HG03159 (cell line): ENCODE results near the gene GPR37L1.

Source experiments
- ATAC-seq: cut with Tn5 transposase; IDR thresholded peaks from one replicate; pipeline ENCODE4 v1.9.1; 2021; ENCODE audit warnings: mild to moderate bottlenecking, moderate library complexity; ENCODE audit not compliant: unreplicated experiment

The GPR37L1 gene, protein sequence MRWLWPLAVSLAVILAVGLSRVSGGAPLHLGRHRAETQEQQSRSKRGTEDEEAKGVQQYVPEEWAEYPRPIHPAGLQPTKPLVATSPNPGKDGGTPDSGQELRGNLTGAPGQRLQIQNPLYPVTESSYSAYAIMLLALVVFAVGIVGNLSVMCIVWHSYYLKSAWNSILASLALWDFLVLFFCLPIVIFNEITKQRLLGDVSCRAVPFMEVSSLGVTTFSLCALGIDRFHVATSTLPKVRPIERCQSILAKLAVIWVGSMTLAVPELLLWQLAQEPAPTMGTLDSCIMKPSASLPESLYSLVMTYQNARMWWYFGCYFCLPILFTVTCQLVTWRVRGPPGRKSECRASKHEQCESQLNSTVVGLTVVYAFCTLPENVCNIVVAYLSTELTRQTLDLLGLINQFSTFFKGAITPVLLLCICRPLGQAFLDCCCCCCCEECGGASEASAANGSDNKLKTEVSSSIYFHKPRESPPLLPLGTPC

DNA sequence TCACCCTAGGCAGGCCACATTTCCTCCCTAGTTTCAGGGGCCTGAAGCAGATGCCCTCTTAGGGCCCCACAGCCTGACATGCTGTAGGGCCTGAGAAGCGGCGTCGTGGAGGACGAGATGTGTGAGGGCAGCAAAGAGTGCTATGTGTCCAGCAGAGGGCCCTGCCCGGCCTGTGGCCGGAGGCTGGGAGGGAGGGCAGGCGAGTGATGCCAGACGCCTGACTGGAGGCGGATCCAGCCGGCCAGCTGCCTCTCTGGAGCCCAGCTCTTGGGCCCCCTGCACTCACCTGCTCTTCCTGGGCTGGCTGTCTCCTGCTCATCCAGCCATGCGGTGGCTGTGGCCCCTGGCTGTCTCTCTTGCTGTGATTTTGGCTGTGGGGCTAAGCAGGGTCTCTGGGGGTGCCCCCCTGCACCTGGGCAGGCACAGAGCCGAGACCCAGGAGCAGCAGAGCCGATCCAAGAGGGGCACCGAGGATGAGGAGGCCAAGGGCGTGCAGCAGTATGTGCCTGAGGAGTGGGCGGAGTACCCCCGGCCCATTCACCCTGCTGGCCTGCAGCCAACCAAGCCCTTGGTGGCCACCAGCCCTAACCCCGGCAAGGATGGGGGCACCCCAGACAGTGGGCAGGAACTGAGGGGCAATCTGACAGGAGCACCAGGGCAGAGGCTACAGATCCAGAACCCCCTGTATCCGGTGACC is at the start of gene GPR37L1:
GPR37L1 (plus strand) TSS at position 279 of the 697 bp plus-strand sequence; CDS start at position 326, 47 bp downstream.
- ATAC-seq, result no peak

DNA sequence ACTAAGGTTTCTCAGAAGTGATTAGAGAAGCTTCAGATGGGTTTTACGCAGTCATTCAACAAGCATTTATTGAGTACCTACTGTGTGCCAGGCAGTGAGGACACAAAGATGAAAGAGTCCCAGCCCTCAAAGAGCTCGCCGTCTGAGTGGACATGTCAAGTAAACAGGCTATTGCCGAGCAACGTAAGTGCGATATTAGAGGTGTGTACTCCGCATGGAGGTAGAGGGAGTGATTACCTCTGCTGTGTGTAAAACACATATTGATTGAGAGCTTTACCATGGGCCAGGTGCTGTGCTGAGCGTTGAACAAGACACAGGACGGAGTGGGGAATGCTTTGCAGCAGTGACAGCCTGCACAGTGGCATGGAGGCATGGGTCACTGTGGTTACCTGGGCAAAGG is 49.5 kb upstream of the GPR37L1 start:
- ATAC-seq, result no peak

DNA sequence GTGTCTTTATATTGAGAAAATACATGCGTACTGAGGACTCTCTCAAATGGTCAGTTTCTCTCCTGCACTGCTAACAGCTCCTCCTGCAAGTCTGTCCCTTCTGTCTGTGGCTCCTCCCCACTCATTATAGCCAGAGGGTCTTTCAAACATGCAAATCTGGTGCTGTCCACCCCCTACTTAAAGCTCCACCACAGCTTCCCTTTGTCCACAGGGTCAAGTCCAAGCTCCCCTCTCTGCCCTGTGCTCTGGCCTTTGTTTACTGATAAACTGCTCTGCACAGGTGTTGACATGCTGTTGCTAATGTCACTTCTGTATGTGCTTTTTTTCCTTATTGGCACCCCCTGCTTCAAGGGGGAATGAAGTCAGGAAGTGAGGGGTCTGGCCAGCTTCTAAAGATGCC is 47.7 kb upstream of the GPR37L1 start:
- no peak for ATAC-seq

DNA sequence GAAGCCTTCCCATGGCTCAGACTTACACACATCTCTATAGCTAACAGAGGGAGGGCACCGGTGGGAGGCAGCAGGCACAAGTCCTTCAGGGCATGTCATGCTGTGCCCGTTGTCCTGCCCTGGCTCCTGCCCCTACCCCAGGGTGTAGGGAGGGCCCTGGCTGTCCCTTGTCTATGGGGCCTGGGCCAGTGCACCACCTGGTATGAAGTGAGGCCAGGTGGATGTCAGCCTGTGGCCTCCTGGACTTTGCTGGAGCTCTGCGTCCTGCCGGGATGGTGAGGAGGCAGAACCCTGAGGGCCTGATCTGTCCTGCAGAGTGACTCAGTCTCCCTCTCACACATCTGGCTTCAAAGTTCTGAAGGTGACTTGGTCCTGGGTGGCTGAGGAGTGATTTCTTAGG is 47.3 kb upstream of the GPR37L1 start:
- no peak for ATAC-seq

DNA sequence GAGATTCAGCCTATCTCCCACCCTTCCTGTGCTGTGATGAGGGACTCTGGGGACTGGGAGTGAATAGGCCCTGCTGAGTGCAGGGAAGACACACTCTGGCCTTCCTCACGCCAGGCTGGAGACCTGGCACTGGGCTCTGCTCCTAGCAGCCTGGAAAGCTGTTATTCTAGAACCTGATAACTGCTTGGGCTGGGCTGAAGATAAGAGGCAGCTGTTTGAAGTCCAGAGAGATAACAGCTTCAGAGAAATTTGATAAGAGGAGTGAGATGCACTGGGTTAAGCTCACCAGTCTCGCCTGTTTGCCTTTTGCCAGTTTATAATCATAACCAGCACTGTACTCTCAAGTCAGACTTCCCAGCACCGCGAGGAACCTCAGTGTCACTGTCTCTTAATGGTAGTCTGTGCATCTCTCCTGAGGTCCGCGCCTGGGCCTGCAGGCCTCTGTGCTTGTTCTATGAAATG is 46.6 kb upstream of the GPR37L1 start:
- ATAC-seq, result no peak

DNA sequence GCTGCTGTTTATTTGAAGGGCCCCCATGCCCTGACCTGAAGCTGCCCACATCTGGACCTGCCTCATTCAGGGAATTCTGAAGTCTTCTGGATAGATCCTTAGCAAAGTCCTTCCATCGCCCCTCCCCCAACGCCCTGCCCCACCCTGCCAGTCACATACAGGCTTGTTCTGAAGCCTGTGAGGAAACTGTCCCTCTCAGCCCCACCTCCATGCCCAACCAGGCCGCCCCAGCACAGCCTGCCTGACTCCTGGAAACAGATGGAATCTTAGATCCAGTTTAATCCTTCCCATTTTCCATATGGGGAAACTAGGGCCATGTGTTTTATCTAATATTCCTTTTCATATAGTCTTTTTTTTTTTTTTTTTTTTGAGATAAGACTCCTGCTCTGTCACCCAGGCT is 44.5 kb upstream of the GPR37L1 start:
- no peak for ATAC-seq

DNA sequence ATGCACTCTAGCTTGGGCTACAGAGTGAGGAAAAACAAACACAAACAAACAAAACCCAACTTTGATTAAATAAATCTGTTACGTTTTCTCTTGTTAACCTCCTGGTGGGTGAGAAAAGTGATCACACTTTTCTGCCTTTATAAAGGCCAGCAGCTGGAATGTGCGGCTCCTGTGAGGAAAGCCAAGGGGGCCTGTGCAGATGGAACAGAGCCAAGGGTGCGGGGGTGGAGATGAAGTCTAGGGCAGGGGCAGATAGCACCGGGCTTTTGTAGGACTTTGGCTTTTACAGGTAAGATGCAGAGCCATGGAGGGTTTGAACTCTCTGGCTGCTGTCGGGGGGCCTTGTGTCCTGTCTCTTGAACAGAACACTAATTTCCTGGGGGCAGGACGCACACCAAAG is 40.7 kb upstream of the GPR37L1 start:
- no peak for ATAC-seq

DNA sequence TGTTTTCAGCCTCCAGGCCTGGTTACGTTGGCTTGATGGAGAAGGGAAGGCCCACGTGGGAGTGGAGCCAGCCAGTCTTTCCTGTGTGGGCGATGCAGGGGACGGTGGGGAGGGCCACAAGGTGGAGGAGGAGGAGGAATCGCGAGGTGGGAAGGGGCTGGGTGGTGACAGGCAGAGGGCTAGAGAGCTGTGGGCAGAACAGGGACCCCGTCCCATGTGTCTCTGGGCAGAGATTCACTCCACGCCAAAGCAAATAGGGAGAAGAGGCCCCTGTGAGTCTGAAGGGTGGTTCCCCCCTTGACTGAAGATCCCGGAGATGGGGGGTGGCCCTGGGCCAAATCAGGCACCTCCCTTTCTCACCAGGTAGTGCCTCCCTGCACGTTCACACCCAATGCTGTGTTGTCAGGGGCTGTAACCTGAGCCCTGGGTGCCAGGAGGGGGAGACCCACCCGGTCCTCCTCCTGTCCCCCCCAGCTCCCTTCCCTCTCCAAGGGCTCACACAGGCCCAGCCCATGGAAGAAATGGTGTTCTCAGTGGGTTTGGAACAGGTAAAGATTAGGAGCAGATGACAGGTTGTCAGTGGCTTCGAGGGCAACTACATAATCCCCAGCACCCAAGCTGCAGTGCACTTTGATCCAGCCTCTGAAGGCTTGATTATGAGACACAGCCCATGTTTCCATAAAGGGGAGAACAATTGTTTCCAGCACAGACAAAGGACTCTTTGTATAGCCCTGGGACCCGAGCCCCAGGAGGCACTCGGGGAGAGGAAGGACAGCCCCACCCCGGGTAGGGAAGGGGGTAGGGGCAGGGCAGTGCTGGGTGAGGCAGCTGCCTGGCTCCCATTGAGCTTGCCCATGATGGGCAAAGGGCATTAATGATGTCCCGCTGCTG is 37.7 kb upstream of the GPR37L1 start:
- no peak for ATAC-seq

DNA sequence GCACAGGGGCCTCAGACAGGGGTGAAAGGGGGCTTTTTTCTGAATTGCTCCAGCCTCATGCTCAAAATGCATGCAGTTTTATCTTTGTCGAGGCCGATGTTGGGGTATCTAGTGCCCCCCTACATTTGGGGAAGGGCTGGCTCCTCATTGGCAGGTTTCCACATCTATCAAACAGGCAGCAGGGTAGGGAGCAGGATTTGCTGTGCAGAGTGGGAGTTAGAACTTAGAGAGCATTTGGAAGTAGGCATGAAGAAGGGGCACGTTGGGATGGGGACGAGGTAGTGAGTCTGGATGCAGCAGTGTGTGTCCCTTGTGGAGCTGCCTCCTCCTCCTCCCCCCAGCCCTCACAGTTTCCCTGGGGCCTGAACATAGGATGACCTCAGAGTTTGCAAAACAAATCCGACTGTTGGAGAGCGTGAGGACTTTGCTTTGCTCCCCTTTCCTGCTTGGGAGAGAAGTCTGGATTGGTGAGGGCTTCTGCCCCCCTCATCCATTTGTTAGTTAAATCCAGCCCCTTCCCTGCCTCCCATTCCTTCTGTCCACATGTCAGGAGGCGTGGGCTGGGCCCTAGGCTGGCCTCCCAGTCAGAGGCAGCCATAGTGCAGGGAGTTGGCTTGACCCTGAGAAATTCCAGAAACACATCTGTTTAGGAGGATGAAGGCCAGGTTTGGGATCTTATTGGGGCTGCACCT is 36.9 kb upstream of the GPR37L1 start:
- no peak for ATAC-seq

DNA sequence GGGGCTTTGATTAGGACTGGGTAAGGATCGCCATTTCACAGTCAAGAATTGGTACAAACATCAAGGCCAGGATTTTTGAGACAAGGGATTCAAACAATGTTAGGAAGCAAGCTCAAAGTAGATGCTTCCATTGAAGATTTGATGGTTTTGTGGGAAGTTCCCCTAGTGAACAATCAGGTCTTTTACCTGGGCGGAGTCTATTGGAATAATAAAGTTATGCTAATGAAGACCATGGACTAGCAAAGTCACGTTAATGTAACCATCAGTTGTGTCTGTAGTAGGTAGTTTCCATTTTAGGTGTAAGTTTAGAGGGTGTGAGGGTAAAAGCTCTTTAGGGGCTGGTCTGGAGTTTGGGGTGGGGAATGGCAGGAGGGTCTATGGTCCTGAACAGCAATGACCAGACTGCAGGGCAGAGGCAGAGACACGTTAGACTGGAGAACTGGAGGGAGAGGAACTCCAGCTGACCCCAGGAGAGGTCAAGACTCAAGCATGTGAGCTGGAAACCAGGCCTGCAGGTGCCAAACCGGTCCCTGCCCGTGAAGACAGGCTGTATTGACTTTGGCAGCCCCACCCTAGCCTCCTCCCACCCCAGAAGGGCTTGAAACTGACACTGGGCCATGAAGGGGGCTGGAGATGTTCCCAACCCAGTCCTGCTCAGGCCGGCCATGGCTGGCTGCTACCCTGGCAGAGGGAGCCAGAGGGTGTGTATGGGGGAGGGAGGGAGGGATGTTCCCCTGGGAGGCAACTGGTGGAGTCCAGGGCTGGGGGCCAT is 36.0 kb upstream of the GPR37L1 start:
- ATAC-seq, result no peak

DNA sequence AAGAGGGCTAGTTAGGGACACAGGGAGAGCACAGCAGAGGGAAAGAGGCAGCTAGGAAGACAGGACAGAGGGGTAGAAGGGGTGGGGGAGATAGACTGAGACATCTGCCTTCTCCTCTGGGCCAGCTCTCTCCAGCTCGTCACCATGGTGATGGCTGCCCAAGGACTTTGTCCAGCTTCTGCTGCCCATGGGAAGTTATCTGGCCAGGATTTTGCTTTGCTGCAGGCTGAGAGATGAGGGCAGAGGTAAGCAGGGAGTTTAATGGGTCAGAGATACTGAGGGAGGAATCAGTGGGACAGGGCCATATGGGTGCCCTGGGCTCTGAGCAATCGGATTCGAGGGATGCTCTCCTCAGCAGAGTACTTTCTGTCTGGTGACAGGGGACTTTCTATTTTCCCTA is 34.5 kb upstream of the GPR37L1 start:
- no peak for ATAC-seq

DNA sequence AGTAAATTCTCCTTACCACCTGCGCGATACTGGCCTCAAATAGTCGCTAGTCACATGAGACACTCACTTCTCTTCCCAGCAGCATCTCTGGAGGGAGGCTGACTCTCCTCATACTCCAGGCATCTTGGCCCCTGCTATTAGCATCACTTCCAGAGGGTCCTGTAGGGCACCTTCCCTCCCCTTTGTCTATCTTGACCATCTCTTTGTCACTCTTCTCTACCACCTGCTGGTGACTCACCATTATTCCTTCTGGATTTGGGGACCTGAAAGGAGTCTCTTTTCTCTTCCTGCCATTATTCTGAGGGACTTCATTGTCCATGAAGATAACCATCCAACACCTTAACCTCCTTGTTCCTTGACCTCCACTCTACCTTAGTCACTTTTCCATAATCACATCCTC is 31.7 kb upstream of the GPR37L1 start:
- no peak for ATAC-seq

DNA sequence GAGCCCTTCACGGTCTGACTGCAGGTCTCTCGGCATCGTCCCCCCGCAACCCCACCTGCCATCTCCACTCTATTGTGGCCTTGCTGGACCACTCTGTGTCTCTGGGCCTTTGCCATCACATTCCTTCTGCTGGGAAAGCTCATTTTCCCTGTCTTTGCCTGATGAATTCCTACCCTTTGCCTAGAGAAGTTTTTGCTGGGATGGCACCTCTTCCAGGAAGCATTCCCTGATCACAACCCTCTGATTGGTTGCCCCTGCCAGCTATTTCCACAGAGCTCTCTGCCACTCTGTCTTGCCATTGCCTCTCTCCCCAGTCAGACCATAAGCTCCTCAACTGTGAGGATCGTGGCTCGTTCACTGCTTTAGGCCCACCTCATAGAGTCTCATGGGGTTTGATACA is 28.9 kb upstream of the GPR37L1 start:
- no peak for ATAC-seq

DNA sequence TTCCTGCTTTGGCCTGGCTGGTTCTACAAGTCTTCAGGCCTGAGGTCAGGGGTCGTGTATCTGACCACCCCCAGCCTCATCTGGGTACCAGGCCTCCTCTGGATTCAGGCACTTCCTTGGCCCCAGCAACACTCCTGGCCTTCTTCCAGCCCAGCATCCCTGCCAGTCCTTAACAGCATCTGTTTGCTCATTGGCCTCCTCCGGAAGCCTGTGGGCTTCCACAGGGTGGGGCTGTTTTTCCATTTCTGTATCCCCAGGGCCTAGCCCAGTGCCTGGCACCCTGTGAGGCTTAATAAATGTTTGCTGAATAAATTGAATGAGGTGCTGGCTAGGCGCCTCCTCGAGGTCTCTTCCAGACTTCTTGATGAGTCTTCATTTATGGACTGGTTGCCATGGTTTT is 21.5 kb upstream of the GPR37L1 start:
- ATAC-seq, result no peak

DNA sequence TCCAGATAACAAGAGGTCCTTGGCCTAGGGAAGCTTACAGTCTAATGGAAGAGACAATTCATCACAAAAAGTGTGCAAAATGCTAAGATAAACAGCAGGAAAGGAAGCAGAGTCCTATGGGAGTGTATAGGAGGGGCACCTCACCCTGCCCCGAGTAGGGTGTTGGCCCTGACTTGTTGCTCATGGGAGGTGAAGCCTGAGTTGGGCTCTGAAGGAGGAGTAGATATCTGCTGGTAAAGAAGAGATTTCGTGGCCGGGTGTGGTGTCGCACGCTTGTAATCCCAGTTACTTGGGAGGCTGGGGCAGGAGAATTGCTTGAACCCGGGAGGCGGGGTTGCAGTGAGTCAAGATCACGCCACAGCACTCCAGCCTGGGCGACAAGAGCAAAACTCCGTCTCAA is 18.6 kb upstream of the GPR37L1 start:
- no peak for ATAC-seq

DNA sequence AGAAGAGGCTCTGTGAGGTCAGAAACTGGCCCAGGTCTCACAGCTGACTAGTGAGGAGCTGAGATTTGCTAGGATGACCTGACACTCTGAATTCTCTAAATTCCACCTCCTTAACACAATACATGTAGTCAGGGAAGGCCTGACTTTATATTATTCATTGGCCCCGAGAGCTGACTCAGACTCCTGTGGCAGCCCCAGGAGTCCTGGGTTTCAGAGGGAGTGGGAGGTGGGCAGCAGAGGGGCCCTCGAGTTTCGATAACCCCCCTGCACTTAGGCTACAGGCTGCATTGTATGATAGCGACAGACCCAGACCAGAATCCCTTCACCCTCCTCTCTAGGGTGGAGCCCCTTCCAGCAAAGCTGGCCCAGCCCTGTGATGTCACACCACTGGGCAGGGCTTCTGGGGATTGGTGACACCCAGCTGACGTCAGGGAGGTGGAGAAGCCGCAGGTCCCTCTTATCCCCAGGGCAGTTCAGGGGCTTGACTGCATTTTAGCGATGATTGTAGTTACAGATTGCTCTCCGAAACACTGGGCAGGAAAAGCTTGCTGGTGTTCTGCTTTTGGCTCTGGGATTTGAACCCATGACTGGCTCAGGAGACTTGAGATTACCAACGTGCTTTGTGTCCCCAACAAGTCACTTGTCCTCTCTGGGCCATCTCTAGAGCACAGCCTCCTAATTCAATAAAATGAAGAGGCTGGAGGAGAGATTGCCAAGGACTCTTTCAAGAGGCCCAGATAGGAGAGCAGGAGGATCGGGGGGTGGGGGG is 17.0 kb upstream of the GPR37L1 start:
- no peak for ATAC-seq

DNA sequence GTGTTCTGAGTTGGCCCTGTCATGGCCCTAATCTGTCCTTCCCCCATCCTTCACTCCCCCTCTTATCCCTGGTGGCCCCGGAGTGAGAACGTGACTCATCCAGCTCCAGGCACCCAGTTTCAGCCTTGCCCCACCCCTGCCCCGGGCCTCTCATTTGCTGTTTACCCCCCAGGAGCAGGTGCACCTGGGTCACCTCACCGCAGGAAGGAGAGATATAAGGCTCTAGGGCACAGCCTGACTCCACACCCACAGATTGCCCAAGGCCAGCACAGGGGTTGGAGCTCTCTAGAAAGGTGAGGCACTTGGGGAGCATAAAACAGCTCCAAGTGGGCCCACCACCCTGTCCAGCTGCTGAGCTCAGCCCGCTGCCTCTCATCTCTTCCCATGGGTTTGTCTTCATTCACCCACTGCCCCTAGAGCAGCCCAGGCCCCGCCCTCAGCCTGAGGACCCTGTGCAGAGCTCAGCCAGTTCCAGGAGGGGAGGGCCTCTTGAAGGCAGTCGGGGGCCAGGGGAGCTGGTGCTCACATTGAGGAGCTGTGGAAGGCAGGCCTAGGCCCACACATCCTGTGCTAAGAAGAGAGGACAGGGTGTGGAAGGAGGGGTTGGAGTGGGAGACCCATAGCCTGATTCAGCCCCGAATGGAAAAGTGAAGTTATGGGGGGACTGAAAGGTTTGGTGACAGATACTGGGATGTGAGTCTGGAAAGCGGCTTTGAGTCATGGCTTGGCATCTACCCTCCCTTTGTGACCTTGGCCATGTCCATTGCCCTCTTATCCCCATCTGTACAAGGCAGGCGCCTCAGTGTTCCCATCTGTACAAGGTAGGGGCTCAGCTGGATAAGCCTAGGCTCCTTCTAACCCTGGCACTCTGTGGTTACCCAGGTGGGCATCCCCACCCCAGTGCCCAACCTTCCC is 16.1 kb upstream of the GPR37L1 start:
- ATAC-seq, result no peak

DNA sequence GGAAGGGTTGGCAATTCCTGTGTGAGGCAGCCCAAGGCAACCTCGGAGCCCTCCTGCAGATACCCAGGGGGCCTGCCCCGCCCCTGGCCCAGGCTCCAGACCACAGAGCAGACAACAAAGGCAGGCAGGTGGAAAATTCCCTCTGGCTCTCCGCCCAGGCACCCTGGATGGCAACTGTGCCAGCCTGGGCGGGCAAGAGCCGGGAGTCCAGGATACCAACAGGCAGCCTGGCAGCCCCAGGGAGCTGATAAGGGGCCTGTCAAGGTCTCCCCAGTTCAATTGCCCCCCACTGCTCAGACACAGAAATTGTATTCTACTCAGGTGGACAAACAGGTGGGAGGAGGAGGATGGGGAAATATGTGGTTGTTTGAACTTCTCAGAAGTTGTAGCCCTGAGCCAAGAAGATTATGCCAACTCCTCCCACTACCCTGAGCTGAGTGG is 15.4 kb upstream of the GPR37L1 start:
- no peak for ATAC-seq
